GM10266 (cell line): ENCODE results near the gene LRP8.

ENCODE experiments used
- DNase-seq: peaks from one replicate; pipeline ENCODE4 v3.0.0; 2012; ENCODE audit errors: extremely low spot score
- CTCF ChIP-seq: IDR thresholded peaks from 2 replicates; pipeline ENCODE4 v1.5.1; 2012; ENCODE audit warnings: mild to moderate bottlenecking, low read depth; ENCODE audit not compliant: control insufficient read depth, insufficient read depth; ENCODE audit errors: missing control alignments

LRP8 gene

GRCh38 chr1:53308506-53308905, 19.4 kb downstream of the LRP8 start:
- no peak for DNase-seq
- TF ChIP-seq CTCF: no peak

GRCh38 chr1:53307037-53307436, 20.8 kb downstream of the LRP8 start:
- no peak for TF ChIP-seq CTCF

GRCh38 chr1:53306168-53306567, 21.7 kb downstream of the LRP8 start:
- DNase-seq: no peak
- TF ChIP-seq CTCF: no peak

More at GRCh38 chr1:53307037-53307436, 20.8 kb downstream of the LRP8 start:
- DNase-seq: no peak

- no peak for DNase-seq
These were observed 22.2 kb downstream of the LRP8 start for GRCh38 chr1:53305650-53306049.

GRCh38 chr1:53304527-53304926, 23.3 kb downstream of the LRP8 start:
- TF ChIP-seq CTCF: no peak

More at GRCh38 chr1:53305650-53306049, 22.2 kb downstream of the LRP8 start:
- TF ChIP-seq CTCF: no peak

GRCh38 chr1:53303726-53304515, 23.9 kb downstream of the LRP8 start:
- no peak for DNase-seq
- TF ChIP-seq CTCF: no peak

More at GRCh38 chr1:53304527-53304926, 23.3 kb downstream of the LRP8 start:
- no peak for DNase-seq

- no peak for DNase-seq
- no peak for TF ChIP-seq CTCF
These were observed 24.6 kb downstream of the LRP8 start for GRCh38 chr1:53303243-53303642.
